Bronchial epithelial cell (primary cell): ENCODE data around the gene FRY. TPM values are rescaled to one million over a fixed set of nuclear protein-coding genes. Genes with fewer than 3 reads are reported as not detected.
A peak's percentile ranks its signal among the peaks of the same experiment; 100 is the strongest.

Experiments used
- DNase-seq: peaks from one replicate; pipeline ENCODE4 v3.0.0-alpha.2; 2010; ENCODE audit warnings: low read depth
- FAIRE-seq: peaks from 2 replicates; lab custom pipeline; 2011; peaks lifted over from hg19 to GRCh38; lab: Jason Lieb, UNC
- H3K27me3 ChIP-seq: 2 replicates; pipeline ENCODE4 v1.5.1; 2011; ENCODE audit warnings: low read length; ENCODE audit not compliant: control insufficient read depth, insufficient read depth
- H3K36me3 ChIP-seq: 2 replicates; pipeline ENCODE4 v1.5.1; 2011; ENCODE audit warnings: low read length; ENCODE audit not compliant: control insufficient read depth, insufficient read depth
- H3K4me3 ChIP-seq: 2 replicates; pipeline ENCODE4 v1.5.1; 2011; ENCODE audit warnings: mild to moderate bottlenecking, low read depth, low read length, control low read depth
- CTCF ChIP-seq: IDR thresholded peaks from 2 replicates; pipeline ENCODE4 v1.5.1; 2011; ENCODE audit warnings: mild to moderate bottlenecking, moderate library complexity, low read length, control low read depth, inconsistent platforms; ENCODE audit not compliant: insufficient read depth, severe bottlenecking
- total RNA-seq: library from RNA; depleted of rRNA; stranded (reverse); fragments of >200 nt; gene quantifications from 2 replicates; pipeline ENCODE4 v1.2.1, GENCODE V29; 2014

Gene FRY
- total RNA-seq, 1 donor from 2014 or later: 0.79 TPM

GRCh38 chr13:32284927-32285632 lies 253.5 kb downstream of the FRY start:
- peak; percentile 76 for DNase-seq
- no peaks in the 10 kb centered on the region for H3K27me3 ChIP-seq
- FAIRE-seq: no peak
- no peak for TF ChIP-seq CTCF
- no peak overlapping the region for H3K4me3 ChIP-seq
- H3K36me3 ChIP-seq: no peaks in the 10 kb centered on the region

GRCh38 chr13:32285633-32285965 lies 254.0 kb downstream of the FRY start:
- no peak for DNase-seq
- Histone ChIP-seq H3K36me3 (no peaks in the 10 kb centered on the region), H3K4me3 (no peak overlapping the region), H3K27me3 (no peaks in the 10 kb centered on the region)
- no peak for FAIRE-seq
- no peak for TF ChIP-seq CTCF

GRCh38 chr13:32297206-32297605 lies 265.6 kb downstream of the FRY start:
- no peak for FAIRE-seq
- no peak for TF ChIP-seq CTCF
- Histone ChIP-seq H3K36me3 (no peaks in the 10 kb centered on the region), H3K27me3 (peaks cover 4% of the 10 kb centered on the region), H3K4me3 (no peak overlapping the region)
- DNase-seq: no peak

GRCh38 chr13:32298695-32299094 lies 267.1 kb downstream of the FRY start:
- H3K4me3 ChIP-seq: no peak overlapping the region
- H3K36me3 ChIP-seq: no peaks in the 10 kb centered on the region
- TF ChIP-seq CTCF: no peak
- H3K27me3 ChIP-seq: peaks cover 4% of the 10 kb centered on the region
- DNase-seq (no peak), FAIRE-seq (no peak)

- no peak for DNase-seq
- H3K4me3 ChIP-seq: no peak overlapping the region
- no peak for TF ChIP-seq CTCF
- FAIRE-seq: no peak
- peaks cover 4% of the 10 kb centered on the region for H3K27me3 ChIP-seq
- no peaks in the 10 kb centered on the region for H3K36me3 ChIP-seq
These were observed 268.3 kb downstream of the FRY start for GRCh38 chr13:32299893-32300292.

- no peaks in the 10 kb centered on the region for H3K36me3 ChIP-seq
- H3K4me3 ChIP-seq: no peak overlapping the region
- DNase-seq: no peak
- no peak for FAIRE-seq
- no peak for TF ChIP-seq CTCF
- peaks cover 4% of the 10 kb centered on the region for H3K27me3 ChIP-seq
These were observed 268.8 kb downstream of the FRY start for GRCh38 chr13:32300406-32300805.
